ENCODE results near the gene RAB40C.

GRCh38 chr16:617855-618254 lies 28.0 kb downstream of the RAB40C start:
- TF ChIP-seq HNRNPUL1 (IDR thresholded peaks at IDR 0.05; ENCODE audit: low read length) (no peak), TAF15 (IDR thresholded peaks at IDR 0.05; ENCODE audit: low read depth, low read length) (no peak)
